GM12878 (cell line): ENCODE measurements around the gene PCCB.

ENCODE experiments used
- BCL3 ChIP-seq: IDR thresholded peaks from 2 replicates; pipeline ENCODE4 v1.6.1; 2011; ENCODE audit warnings: borderline replicate concordance, low read depth, mild to moderate bottlenecking, moderate library complexity, low read length; ENCODE audit not compliant: insufficient read depth, poor library complexity, severe bottlenecking
- EZH2 ChIP-seq: IDR thresholded peaks from 2 replicates; pipeline ENCODE4 v1.6.1; 2012; ENCODE audit warnings: low read depth, mild to moderate bottlenecking, control low read depth, inconsistent platforms, low read length, borderline replicate concordance; ENCODE audit not compliant: control insufficient read depth
- FOS ChIP-seq: IDR thresholded peaks from 3 replicates; pipeline ENCODE4 v1.6.1; 2011; ENCODE audit warnings: borderline replicate concordance; ENCODE audit not compliant: insufficient read length; ENCODE audit errors: extremely low read depth
- IRF3 ChIP-seq: fragments of 450-650 bp; IDR thresholded peaks from 2 replicates; pipeline ENCODE4 v1.6.1; 2014; ENCODE audit warnings: mild to moderate bottlenecking
- NR2C2 ChIP-seq: IDR thresholded peaks from 2 replicates; pipeline ENCODE4 v1.6.1; 2011; ENCODE audit warnings: borderline replicate concordance, low read depth; ENCODE audit not compliant: control insufficient read depth, insufficient read length
- ZBTB33 ChIP-seq: fragments of 450-650 bp; IDR thresholded peaks from 2 replicates; pipeline ENCODE4 v1.6.1; 2017; ENCODE audit warnings: mild to moderate bottlenecking
- ZSCAN29 ChIP-seq: fragments of 450-650 bp; IDR thresholded peaks from 2 replicates; pipeline ENCODE4 v1.6.1; 2017; ENCODE audit warnings: mild to moderate bottlenecking, moderate library complexity
- TF ChIP-seq, protein P1 (sequence below), 3 experiments: IDR thresholded peaks in 2 of 3; conservative IDR thresholded peaks in 1 of 3; 2 replicates each; pipeline ENCODE4 v1.5.1; 2011; ENCODE audit warnings: low read depth in 3 of 3, low read length in 3 of 3, mild to moderate bottlenecking in 3 of 3, control low read depth in 2 of 3, moderate library complexity in 2 of 3, inconsistent platforms in 1 of 3, mixed read lengths in 1 of 3; ENCODE audit not compliant: control insufficient read depth in 2 of 3, insufficient read depth in 1 of 3; ENCODE audit errors: extremely low read depth in 1 of 3

DNA sequence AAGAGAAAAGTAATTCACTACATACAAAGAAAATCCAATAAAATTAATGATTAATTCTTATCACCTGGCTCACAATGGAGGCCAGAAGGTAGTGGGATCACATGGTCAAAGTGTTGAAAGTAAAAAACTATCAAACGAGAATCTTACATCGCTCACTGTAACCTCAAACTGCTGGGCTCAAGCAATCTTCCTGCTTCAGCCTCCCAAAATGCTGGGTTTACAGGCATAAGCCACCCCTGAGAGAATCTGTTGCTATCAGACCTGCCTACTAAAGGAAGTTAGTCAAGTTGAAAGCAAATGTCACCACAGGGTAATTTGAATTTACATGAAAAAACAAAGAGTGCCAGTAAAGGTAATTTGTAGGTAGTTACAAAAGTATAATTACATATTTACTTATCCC is 103.3 kb downstream of the PCCB start:
- TF ChIP-seq EZH2 (no peak), BCL3 (no peak), NR2C2 (no peak), IRF3 (no peak), ZBTB33 (no peak), ZSCAN29 (no peak), FOS (no peak)
- TF ChIP-seq, protein P1, sequence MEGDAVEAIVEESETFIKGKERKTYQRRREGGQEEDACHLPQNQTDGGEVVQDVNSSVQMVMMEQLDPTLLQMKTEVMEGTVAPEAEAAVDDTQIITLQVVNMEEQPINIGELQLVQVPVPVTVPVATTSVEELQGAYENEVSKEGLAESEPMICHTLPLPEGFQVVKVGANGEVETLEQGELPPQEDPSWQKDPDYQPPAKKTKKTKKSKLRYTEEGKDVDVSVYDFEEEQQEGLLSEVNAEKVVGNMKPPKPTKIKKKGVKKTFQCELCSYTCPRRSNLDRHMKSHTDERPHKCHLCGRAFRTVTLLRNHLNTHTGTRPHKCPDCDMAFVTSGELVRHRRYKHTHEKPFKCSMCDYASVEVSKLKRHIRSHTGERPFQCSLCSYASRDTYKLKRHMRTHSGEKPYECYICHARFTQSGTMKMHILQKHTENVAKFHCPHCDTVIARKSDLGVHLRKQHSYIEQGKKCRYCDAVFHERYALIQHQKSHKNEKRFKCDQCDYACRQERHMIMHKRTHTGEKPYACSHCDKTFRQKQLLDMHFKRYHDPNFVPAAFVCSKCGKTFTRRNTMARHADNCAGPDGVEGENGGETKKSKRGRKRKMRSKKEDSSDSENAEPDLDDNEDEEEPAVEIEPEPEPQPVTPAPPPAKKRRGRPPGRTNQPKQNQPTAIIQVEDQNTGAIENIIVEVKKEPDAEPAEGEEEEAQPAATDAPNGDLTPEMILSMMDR (IDR thresholded peaks at IDR 0.05 in 2 of 3, conservative IDR thresholded peaks at IDR 0.05 in 1 of 3; ENCODE audit: control insufficient read depth in 2 of 3, extremely low read depth in 1 of 3, insufficient read depth in 1 of 3, low read depth in 3 of 3, low read length in 3 of 3), result no peak
